ENCODE results near the gene CLDN6. TPM values are rescaled to one million over a fixed set of nuclear protein-coding genes. Genes with fewer than 3 reads are reported as not detected.

Gene CLDN6
- total and polyA plus RNA-seq, 9 of the 15 experiments (the other 6 are each of a cell fraction or from before 2014, with no cell fraction given), result 0.22 to 0.75 (median 0.38) TPM; not detected in 3

GRCh38 chr16:3020604-3021448 is 2.8 kb upstream of the CLDN6 start (continued):
- TF ChIP-seq ZNF512 (tag; IDR thresholded peaks at IDR 0.05) (no peak), MTF1 (CRISPR knock-in tag; IDR thresholded peaks at IDR 0.05; ENCODE audit: borderline replicate concordance) (no peak), MECOM (CRISPR knock-in tag; IDR thresholded peaks at IDR 0.05) (no peak), UBTF (IDR thresholded peaks at IDR 0.05; ENCODE audit: borderline replicate concordance in 1 of 2, low read depth in 2 of 2, low read length in 2 of 2) (no peak), POLR3G (IDR thresholded peaks at IDR 0.05; ENCODE audit: extremely low read depth, insufficient read length, insufficient replicate concordance) (no peak), TARDBP (IDR thresholded peaks at IDR 0.05) (no peak), EZH2 (IDR thresholded peaks at IDR 0.05; ENCODE audit: borderline replicate concordance, low read depth, low read length) (no peak), RFX7 (CRISPR knock-in tag; IDR thresholded peaks at IDR 0.05) (no peak), ELF4 (CRISPR knock-in tag; IDR thresholded peaks at IDR 0.05) (no peak), ZNF766 (CRISPR knock-in tag; conservative IDR thresholded peaks at IDR 0.05) (peak; percentile 18; the same call in 1 of the 2 replicates), SAP30 (IDR thresholded peaks at IDR 0.05; ENCODE audit: borderline replicate concordance, insufficient read depth, low read depth, low read length, poor library complexity, severe bottlenecking) (no peak), SMARCB1 (IDR thresholded peaks at IDR 0.05; ENCODE audit: insufficient read length, low read depth) (no peak), OTX1 (CRISPR knock-in tag; IDR thresholded peaks at IDR 0.05) (no peak), ATF1 (CRISPR knock-in tag; IDR thresholded peaks at IDR 0.05) (no peak; the same call in 1 of the 2 replicates), ATF1 (tag; IDR thresholded peaks at IDR 0.05) (no peak), ZNF197 (CRISPR knock-in tag; IDR thresholded peaks at IDR 0.05; ENCODE audit: low read depth) (no peak), RHOXF2B (CRISPR knock-in tag; conservative IDR thresholded peaks at IDR 0.05) (no peak), DMBX1 (CRISPR knock-in tag; IDR thresholded peaks at IDR 0.05; ENCODE audit: borderline replicate concordance) (no peak)
- TF ChIP-seq, protein P1, sequence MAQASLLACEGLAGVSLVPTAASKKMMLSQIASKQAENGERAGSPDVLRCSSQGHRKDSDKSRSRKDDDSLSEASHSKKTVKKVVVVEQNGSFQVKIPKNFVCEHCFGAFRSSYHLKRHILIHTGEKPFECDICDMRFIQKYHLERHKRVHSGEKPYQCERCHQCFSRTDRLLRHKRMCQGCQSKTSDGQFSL (CRISPR knock-in tag; IDR thresholded peaks at IDR 0.05), result peak; percentile 93
- TF ChIP-seq, protein P1 (tag; IDR thresholded peaks at IDR 0.05), result peak in 1 of 2 experiments; percentile 84; a peak in 2 of 4 replicates
- TF ChIP-seq, protein P2, sequence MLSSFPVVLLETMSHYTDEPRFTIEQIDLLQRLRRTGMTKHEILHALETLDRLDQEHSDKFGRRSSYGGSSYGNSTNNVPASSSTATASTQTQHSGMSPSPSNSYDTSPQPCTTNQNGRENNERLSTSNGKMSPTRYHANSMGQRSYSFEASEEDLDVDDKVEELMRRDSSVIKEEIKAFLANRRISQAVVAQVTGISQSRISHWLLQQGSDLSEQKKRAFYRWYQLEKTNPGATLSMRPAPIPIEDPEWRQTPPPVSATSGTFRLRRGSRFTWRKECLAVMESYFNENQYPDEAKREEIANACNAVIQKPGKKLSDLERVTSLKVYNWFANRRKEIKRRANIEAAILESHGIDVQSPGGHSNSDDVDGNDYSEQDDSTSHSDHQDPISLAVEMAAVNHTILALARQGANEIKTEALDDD (IDR thresholded peaks at IDR 0.05), result no peak

Measured in K562 (cell line).